HG02588 (cell line): ENCODE results near the gene CDYL2.

Experiments
- ATAC-seq: cut with Tn5 transposase; IDR thresholded peaks from one replicate; pipeline ENCODE4 v1.9.1; 2021; ENCODE audit warnings: mild to moderate bottlenecking, moderate library complexity; ENCODE audit not compliant: unreplicated experiment

The CDYL2 gene

GRCh38 chr16:80557037-80557436 lies 247.4 kb downstream of the CDYL2 start:
- ATAC-seq: no peak

DNA sequence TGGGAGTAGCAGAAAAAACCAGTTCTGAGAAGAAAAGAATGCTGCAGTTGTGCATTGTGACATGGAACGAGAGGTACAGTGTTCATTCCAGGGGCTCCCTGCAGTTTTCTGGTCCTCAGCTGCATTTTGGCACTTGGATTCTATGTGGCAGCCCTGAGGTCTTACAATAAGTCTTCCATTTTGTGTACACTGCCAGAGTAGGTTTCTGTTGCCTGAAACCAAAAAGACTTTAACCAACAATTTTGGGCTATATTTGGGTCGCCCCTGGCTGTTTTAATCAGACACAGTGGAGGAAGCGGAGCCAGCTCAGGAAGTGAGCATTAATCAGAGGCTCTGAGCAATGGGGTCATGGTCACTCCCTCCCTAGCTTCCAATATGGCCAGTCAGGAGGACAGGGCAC lies 247.9 kb downstream of the CDYL2 start:
- ATAC-seq: no peak

DNA sequence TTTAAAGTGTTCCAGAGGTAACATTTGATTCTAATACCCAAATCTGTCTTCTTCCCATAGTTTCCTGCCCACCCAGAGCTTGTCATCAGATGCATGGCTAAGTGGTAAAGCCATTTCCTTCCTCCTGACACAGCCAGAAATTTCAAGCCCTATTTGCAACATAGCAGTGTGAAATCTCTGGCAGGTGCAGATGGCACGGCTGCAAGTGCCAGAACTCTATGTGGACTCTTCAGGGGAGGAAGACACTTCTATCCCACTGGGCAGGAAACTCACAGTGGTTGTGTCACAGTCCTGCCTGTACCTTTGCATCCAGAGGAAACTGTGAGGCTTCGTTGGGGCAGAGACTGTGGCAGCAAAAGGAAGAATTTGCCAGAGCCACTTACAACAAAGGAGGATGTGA lies 250.4 kb downstream of the CDYL2 start:
- no peak for ATAC-seq

DNA sequence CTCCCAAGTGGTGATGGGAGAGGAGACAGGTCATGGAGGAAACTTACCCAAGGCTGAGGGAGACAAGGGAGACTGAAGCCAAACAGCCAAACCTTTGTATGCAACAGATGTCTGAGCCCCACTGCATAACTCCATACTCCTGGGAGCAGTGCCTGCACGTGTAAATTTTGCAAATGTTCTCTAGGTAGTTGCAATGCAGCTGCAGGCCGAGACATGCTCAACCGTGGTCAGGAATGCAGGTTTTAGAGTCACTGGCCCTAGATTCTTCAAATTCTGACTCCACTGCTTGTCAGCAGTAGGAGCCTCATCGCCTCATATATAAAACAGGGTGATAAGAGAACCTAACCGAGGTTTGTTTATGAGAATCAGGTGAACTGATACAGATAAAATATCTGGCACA lies 252.1 kb downstream of the CDYL2 start:
- ATAC-seq: no peak
